Erythroblast (primary cell): Measurements from ENCODE around the gene PTN.

Experiments
- GATA1 ChIP-seq: IDR thresholded peaks from 2 replicates; pipeline ENCODE4 v1.6.1; 2011; ENCODE audit warnings: low read depth, mild to moderate bottlenecking, control low read depth, low read length, moderate library complexity
- POLR2A ChIP-seq: IDR thresholded peaks from 2 replicates; pipeline ENCODE4 v1.6.1; 2011; ENCODE audit warnings: mild to moderate bottlenecking, low read length

- TF ChIP-seq POLR2A (no peak), GATA1 (no peak)
These were observed 85.0 kb downstream of the PTN start for GRCh38 chr7:137258552-137258951.
